HCT116 (cell line): Measurements from ENCODE around the gene TMEM175. TPM values are rescaled to one million over a fixed set of nuclear protein-coding genes. Genes with fewer than 3 reads are reported as not detected.

Experiments used
- ATAC-seq: fragments of 200-7000 bp; cut with Tn5 transposase; 2 replicates; pipeline ENCODE4 v1.9.1; 2020; ENCODE audit warnings: mild to moderate bottlenecking, moderate library complexity
- BruUV-seq: library from RNA; stranded (reverse); fragments of 400-500 nt; replicated peaks from 2 replicates; lab custom pipeline; 2021; lab: Mats Ljungman, UMichigan
- CTCF ChIA-PET: fragments of 300-600 bp; sonication (Branson Sonifier 250); formaldehyde crosslinking; loops from one replicate; lab custom pipeline; 2021; ENCODE audit warnings: antibody characterized with exemption; lab: Charles Lee
- POLR2A ChIA-PET: fragments of 300-600, 350-600 bp; sonication (Branson Sonifier 250); formaldehyde crosslinking; loops from one replicate; lab custom pipeline; 2021; ENCODE audit warnings: antibody characterized with exemption; lab: Charles Lee
- RAD21 ChIA-PET, 2 experiments: fragments of 300-600 bp; sonication (Branson Sonifier 250); formaldehyde crosslinking; loops; one replicate each; lab custom pipeline; 2023; ENCODE audit warnings: low total read pairs in 2 of 2; ENCODE audit not compliant: uncharacterized antibody in 2 of 2, unreplicated experiment in 2 of 2, low non-redundant PET in 1 of 2; lab: Charles Lee
- DNase-seq: peaks from one replicate; pipeline ENCODE4 v3.0.0-alpha.2; 2010; ENCODE audit warnings: low read depth, low spot score
- H2AFZ ChIP-seq: fragments of 200-600 bp; shearing (Covaris generic), sonication (generic); 2 replicates; pipeline ENCODE4 v1.6.1; 2017; ENCODE audit warnings: low read depth, mixed run types, mixed read lengths, antibody characterized with exemption, low read length; ENCODE audit not compliant: poor library complexity, severe bottlenecking
- H3K27ac ChIP-seq: 2 replicates; pipeline ENCODE4 v1.5.1; 2012; ENCODE audit warnings: low read depth, low read length
- H3K27me3 ChIP-seq: fragments of 200-600 bp; sonication (generic); 2 replicates; pipeline ENCODE4 v1.6.1; 2016; ENCODE audit warnings: mixed run types, low read length, mixed read lengths; ENCODE audit not compliant: insufficient read depth
- H3K36me3 ChIP-seq, 2 experiments: fragments of 200-500 bp in 1 of 2; fragments of 200-600 bp in 1 of 2; sonication (Bioruptor generic) in 1 of 2; sonication (generic) in 1 of 2; 2 replicates each; pipeline versions ENCODE4 v1.5.1 to v1.6.1; 2014 to 2016; ENCODE audit warnings: low read length in 2 of 2, inconsistent platforms in 1 of 2, mixed read lengths in 1 of 2, mixed run types in 1 of 2; ENCODE audit not compliant: insufficient read depth in 2 of 2, control insufficient read depth in 1 of 2
- H3K4me1 ChIP-seq, 2 experiments: fragments of 200-600 bp in 1 of 2; sonication (generic) in 1 of 2; 2 replicates each; pipeline versions ENCODE4 v1.5.1 to v1.6.1; 2012 to 2017; ENCODE audit warnings: low read length in 2 of 2, inconsistent platforms in 1 of 2, mild to moderate bottlenecking in 1 of 2, mixed read lengths in 1 of 2, mixed run types in 1 of 2, moderate library complexity in 1 of 2; ENCODE audit not compliant: insufficient read depth in 2 of 2, control insufficient read depth in 1 of 2
- H3K4me2 ChIP-seq: fragments of 200-600 bp; sonication (generic); 2 replicates; pipeline ENCODE4 v1.6.1; 2017; ENCODE audit warnings: mixed run types, low read length, mixed read lengths
- H3K4me3 ChIP-seq, 2 experiments: fragments of 200-600 bp in 1 of 2; sonication (generic) in 1 of 2; replicated peaks in 1 of 2; 2 replicates each; pipeline ENCODE4 v1.5.1; 2011 to 2016; ENCODE audit warnings: low read length in 2 of 2, control low read depth in 1 of 2, low read depth in 1 of 2, mild to moderate bottlenecking in 1 of 2, mixed read lengths in 1 of 2, mixed run types in 1 of 2
- H3K79me2 ChIP-seq: fragments of 200-600 bp; sonication (generic); 2 replicates; pipeline ENCODE4 v1.6.1; 2017; ENCODE audit warnings: mild to moderate bottlenecking, mixed run types, low read length, moderate library complexity, mixed read lengths; ENCODE audit not compliant: insufficient read depth
- H3K9ac ChIP-seq: fragments of 200-600 bp; sonication (generic); 2 replicates; pipeline ENCODE4 v1.6.1; 2016; ENCODE audit warnings: low read length, mixed read lengths
- H3K9me2 ChIP-seq: fragments of 200-600 bp; sonication (generic), shearing (Covaris generic); 2 replicates; pipeline ENCODE4 v1.6.1; 2017; ENCODE audit warnings: mixed run types, mild to moderate bottlenecking, moderate library complexity; ENCODE audit not compliant: insufficient read depth
- H3K9me3 ChIP-seq, 2 experiments: fragments of 200-500 bp in 1 of 2; fragments of 200-600 bp in 1 of 2; sonication (Bioruptor generic) in 1 of 2; sonication (generic) in 1 of 2; 2 replicates each; pipeline ENCODE4 v1.6.1; 2014 to 2017; ENCODE audit warnings: low read length in 2 of 2, mixed read lengths in 2 of 2, inconsistent platforms in 1 of 2, low read depth in 1 of 2, mild to moderate bottlenecking in 1 of 2, mixed run types in 1 of 2, moderate library complexity in 1 of 2; ENCODE audit not compliant: control insufficient read depth in 1 of 2, insufficient read depth in 1 of 2
- H4K20me1 ChIP-seq: fragments of 200-600 bp; sonication (generic), shearing (Covaris generic); 2 replicates; pipeline ENCODE4 v1.6.1; 2017; ENCODE audit warnings: mixed run types, mild to moderate bottlenecking, moderate library complexity; ENCODE audit not compliant: insufficient read depth
- CBX3 ChIP-seq: IDR thresholded peaks from 2 replicates; pipeline ENCODE4 v1.6.1; 2012; ENCODE audit warnings: low read depth
- EZH2 ChIP-seq: fragments of 200-600 bp; sonication (generic); IDR thresholded peaks from 2 replicates; pipeline ENCODE4 v1.6.1; 2017; ENCODE audit warnings: antibody characterized with exemption, mixed run types
- EZH2phosphoT487 ChIP-seq: fragments of 200-600 bp; IDR thresholded peaks from 2 replicates; pipeline ENCODE4 v1.6.1; 2018; ENCODE audit warnings: antibody characterized with exemption, borderline replicate concordance
- FOSL1 ChIP-seq: IDR thresholded peaks from 2 replicates; pipeline ENCODE4 v1.6.1; 2012; ENCODE audit warnings: low read depth
- JUND ChIP-seq: IDR thresholded peaks from 2 replicates; pipeline ENCODE4 v1.6.1; 2012
- MAX ChIP-seq: IDR thresholded peaks from 2 replicates; pipeline ENCODE4 v1.6.1; 2012
- POLR2A ChIP-seq: IDR thresholded peaks from 2 replicates; pipeline ENCODE4 v1.7.0; 2011; ENCODE audit warnings: borderline replicate concordance; ENCODE audit not compliant: insufficient read depth, insufficient read length; ENCODE audit errors: extremely low read depth
- POLR2AphosphoS5 ChIP-seq: IDR thresholded peaks from 2 replicates; pipeline ENCODE4 v1.6.1; 2011; ENCODE audit warnings: mild to moderate bottlenecking, low read depth, low read length, moderate library complexity
- ZBTB33 ChIP-seq: IDR thresholded peaks from 2 replicates; pipeline ENCODE4 v1.6.1; 2011; ENCODE audit warnings: mild to moderate bottlenecking, low read length, moderate library complexity; ENCODE audit not compliant: insufficient replicate concordance; ENCODE audit errors: extremely low read depth
- ZNF274 ChIP-seq: fragments of 200-500 bp; sonication (Bioruptor generic); IDR thresholded peaks from 2 replicates; pipeline ENCODE4 v1.6.1; 2014; ENCODE audit warnings: mild to moderate bottlenecking, low read depth, low read length, inconsistent platforms
- intact Hi-C: fragments of 100-400 bp; cut with micrococcal nuclease; formaldehyde crosslinking; loops from 2 replicates; pipeline ENCODE4 v1.10.0; 2022
- total RNA-seq: library from RNA; stranded (reverse); gene quantifications from one replicate; pipeline ENCODE4 v1.2.1, GENCODE V29; 2021; ENCODE audit not compliant: unreplicated experiment

Gene TMEM175
- total RNA-seq, 1 experiment from 2014 or later: 17.5 TPM

DNA sequence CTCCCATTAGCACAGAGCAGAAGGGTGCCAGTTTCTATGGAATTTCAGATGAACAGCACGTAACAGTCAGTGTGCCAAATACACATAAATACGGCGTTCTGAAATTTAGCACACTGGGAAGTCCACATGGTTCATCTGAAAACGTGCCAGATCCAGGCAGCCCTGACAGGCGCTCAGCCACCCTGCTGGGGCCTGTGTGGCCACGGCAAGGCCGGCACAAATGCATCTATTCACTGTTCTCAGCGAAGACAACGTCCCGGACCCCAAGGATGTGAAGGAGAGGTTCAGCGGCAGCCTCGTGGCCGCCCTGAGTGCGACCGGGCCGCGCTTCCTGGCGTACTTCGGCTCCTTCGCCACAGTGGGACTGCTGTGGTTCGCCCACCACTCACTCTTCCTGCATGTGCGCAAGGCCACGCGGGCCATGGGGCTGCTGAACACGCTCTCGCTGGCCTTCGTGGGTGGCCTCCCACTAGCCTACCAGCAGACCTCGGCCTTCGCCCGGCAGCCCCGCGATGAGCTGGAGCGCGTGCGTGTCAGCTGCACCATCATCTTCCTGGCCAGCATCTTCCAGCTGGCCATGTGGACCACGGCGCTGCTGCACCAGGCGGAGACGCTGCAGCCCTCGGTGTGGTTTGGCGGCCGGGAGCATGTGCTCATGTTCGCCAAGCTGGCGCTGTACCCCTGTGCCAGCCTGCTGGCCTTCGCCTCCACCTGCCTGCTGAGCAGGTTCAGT is 25.5 kb downstream of the TMEM175 start:
- ATAC-seq (no peak), DNase-seq (no peak)

More for the DNA sequence above, 25.5 kb downstream of the TMEM175 start:
- no peaks in the 10 kb centered on the region for H3K27me3 ChIP-seq
- no peak overlapping the region for H2AFZ ChIP-seq
- H4K20me1 ChIP-seq: no peaks in the 10 kb centered on the region
- H3K4me3 ChIP-seq: no peak overlapping the region
- no peak overlapping the region for H3K27ac ChIP-seq
- POLR2A ChIA-PET: no interaction called here
- no peak overlapping the region for H3K9ac ChIP-seq
- H3K9me2 ChIP-seq: no peaks in the 10 kb centered on the region
- TF ChIP-seq POLR2AphosphoS5: no peak; the same call in 1 of the 2 replicates
- TF ChIP-seq EZH2phosphoT487: no peak
- no peak for TF ChIP-seq FOSL1
- no peak for TF ChIP-seq MAX
- TF ChIP-seq CBX3: no peak
- TF ChIP-seq EZH2: no peak
- TF ChIP-seq ZBTB33: no peak
- TF ChIP-seq ZNF274: no peak
- no peak for TF ChIP-seq JUND
- TF ChIP-seq POLR2A: no peak
- TF ChIP-seq, all 23 proteins: peak for 0
- H3K4me2 ChIP-seq: no peak overlapping the region
- peaks cover 0 to 8% of the 10 kb centered on the region in 2 experiments; a peak in 1 of 4 replicates for H3K4me1 ChIP-seq
- ChIA-PET RAD21 (no interaction called here), CTCF (no interaction called here)
- BruUV-seq: no TSS peak
- no peaks in the 10 kb centered on the region; the same call in 1 of the 2 replicates for H3K79me2 ChIP-seq
- intact Hi-C loops: no loop called here
- H3K36me3 ChIP-seq: no peaks in the 10 kb centered on the region
- no peaks in the 10 kb centered on the region for H3K9me3 ChIP-seq
